ENCODE results near the gene TACC2. TPM values are rescaled to one million over a fixed set of nuclear protein-coding genes. Genes with fewer than 3 reads are reported as not detected.

The TACC2 gene
- total RNA-seq, 2 experiments from 2014 or later: not detected

GRCh38 chr10:122077311-122077875 is 88.4 kb downstream of the TACC2 start:
- Histone ChIP-seq H3K4me2 (ENCODE audit: low read length) (no peak overlapping the region), H4K20me1 (ENCODE audit: insufficient read depth, low read length) (no peaks in the 10 kb centered on the region), H3K4me1 (ENCODE audit: insufficient read depth, low read length, poor library complexity, severe bottlenecking) (no peaks in the 10 kb centered on the region), H3K9me2 (ENCODE audit: insufficient read depth, low read length) (no peaks in the 10 kb centered on the region), H3K79me2 (ENCODE audit: insufficient read depth, low read depth, low read length) (no peaks in the 10 kb centered on the region), H2AFZ (ENCODE audit: low read length) (no peak overlapping the region), H3K9me3 (ENCODE audit: low read length) (no peaks in the 10 kb centered on the region), H3K27ac (ENCODE audit: low read depth, low read length, poor library complexity, severe bottlenecking) (no peak overlapping the region), H3K36me3 (ENCODE audit: insufficient read depth, low read length) (no peaks in the 10 kb centered on the region), H3K4me3 (ENCODE audit: low read depth, low read length, poor library complexity, severe bottlenecking) (no peak overlapping the region)
- ChIA-PET CTCF (ENCODE audit: unreplicated experiment) (no interaction called here), POLR2A (interaction anchor here (0.7 kb wide), 1 partner anchor 1905 kb away, joined by 3 read pairs; no protein-coding TSS in a partner anchor)
- intact Hi-C loops (cut with micrococcal nuclease; ENCODE audit: unreplicated experiment): no loop called here
- DNase-seq (ENCODE audit: low spot score): no peak
- BruUV-seq (replicated peaks): no TSS peak
- TF ChIP-seq EZH2phosphoT487 (IDR thresholded peaks at IDR 0.05; ENCODE audit: borderline replicate concordance, low read depth, low read length): no peak
- TF ChIP-seq CTCF (conservative IDR thresholded peaks at IDR 0.05; ENCODE audit: low read length): no peak

- intact Hi-C loops (cut with micrococcal nuclease; ENCODE audit: unreplicated experiment): no loop called here
- Histone ChIP-seq H3K9me2 (ENCODE audit: insufficient read depth, low read length) (no peaks in the 10 kb centered on the region), H3K36me3 (ENCODE audit: insufficient read depth, low read length) (no peaks in the 10 kb centered on the region), H3K4me3 (ENCODE audit: low read depth, low read length, poor library complexity, severe bottlenecking) (no peak overlapping the region), H3K79me2 (ENCODE audit: insufficient read depth, low read depth, low read length) (no peaks in the 10 kb centered on the region), H3K27ac (ENCODE audit: low read depth, low read length, poor library complexity, severe bottlenecking) (no peak overlapping the region), H3K4me1 (ENCODE audit: insufficient read depth, low read length, poor library complexity, severe bottlenecking) (no peaks in the 10 kb centered on the region), H2AFZ (ENCODE audit: low read length) (no peak overlapping the region), H3K4me2 (ENCODE audit: low read length) (no peak overlapping the region), H4K20me1 (ENCODE audit: insufficient read depth, low read length) (no peaks in the 10 kb centered on the region), H3K9me3 (ENCODE audit: low read length) (no peaks in the 10 kb centered on the region)
- ChIA-PET POLR2A (no interaction called here), CTCF (ENCODE audit: unreplicated experiment) (no interaction called here)
- BruUV-seq (replicated peaks): no TSS peak
- DNase-seq (ENCODE audit: low spot score): no peak
- TF ChIP-seq EZH2phosphoT487 (IDR thresholded peaks at IDR 0.05; ENCODE audit: borderline replicate concordance, low read depth, low read length) (no peak), CTCF (conservative IDR thresholded peaks at IDR 0.05; ENCODE audit: low read length) (no peak)
Measured at GRCh38 chr10:122078326-122078725, 89.4 kb downstream of the TACC2 start.

GRCh38 chr10:122078965-122079795 is 90.2 kb downstream of the TACC2 start:
- TF ChIP-seq EZH2phosphoT487 (IDR thresholded peaks at IDR 0.05; ENCODE audit: borderline replicate concordance, low read depth, low read length): no peak
- TF ChIP-seq CTCF (conservative IDR thresholded peaks at IDR 0.05; ENCODE audit: low read length): no peak
- H3K9me2 ChIP-seq (ENCODE audit: insufficient read depth, low read length): no peaks in the 10 kb centered on the region
- no TSS peak for BruUV-seq (replicated peaks)
- no peaks in the 10 kb centered on the region for H3K9me3 ChIP-seq (ENCODE audit: low read length)
- intact Hi-C loops (cut with micrococcal nuclease; ENCODE audit: unreplicated experiment): no loop called here
- H3K4me3 ChIP-seq (ENCODE audit: low read depth, low read length, poor library complexity, severe bottlenecking): no peak overlapping the region
- ChIA-PET CTCF (ENCODE audit: unreplicated experiment) (no interaction called here), POLR2A (interaction anchor here (0.6 kb wide), 1 partner anchor 478 kb away, joined by 3 read pairs; no protein-coding TSS in a partner anchor)
- H3K36me3 ChIP-seq (ENCODE audit: insufficient read depth, low read length): no peaks in the 10 kb centered on the region
- no peak overlapping the region for H3K27ac ChIP-seq (ENCODE audit: low read depth, low read length, poor library complexity, severe bottlenecking)
- no peaks in the 10 kb centered on the region for H3K4me1 ChIP-seq (ENCODE audit: insufficient read depth, low read length, poor library complexity, severe bottlenecking)
- DNase-seq (ENCODE audit: low spot score): no peak
- H3K4me2 ChIP-seq (ENCODE audit: low read length): no peak overlapping the region
- no peaks in the 10 kb centered on the region for H4K20me1 ChIP-seq (ENCODE audit: insufficient read depth, low read length)
- H3K79me2 ChIP-seq (ENCODE audit: insufficient read depth, low read depth, low read length): no peaks in the 10 kb centered on the region
- no peak overlapping the region for H2AFZ ChIP-seq (ENCODE audit: low read length)

Data from OCI-LY7 (cell line).